ENCODE results near the gene SEC63.

The SEC63 gene

DNA sequence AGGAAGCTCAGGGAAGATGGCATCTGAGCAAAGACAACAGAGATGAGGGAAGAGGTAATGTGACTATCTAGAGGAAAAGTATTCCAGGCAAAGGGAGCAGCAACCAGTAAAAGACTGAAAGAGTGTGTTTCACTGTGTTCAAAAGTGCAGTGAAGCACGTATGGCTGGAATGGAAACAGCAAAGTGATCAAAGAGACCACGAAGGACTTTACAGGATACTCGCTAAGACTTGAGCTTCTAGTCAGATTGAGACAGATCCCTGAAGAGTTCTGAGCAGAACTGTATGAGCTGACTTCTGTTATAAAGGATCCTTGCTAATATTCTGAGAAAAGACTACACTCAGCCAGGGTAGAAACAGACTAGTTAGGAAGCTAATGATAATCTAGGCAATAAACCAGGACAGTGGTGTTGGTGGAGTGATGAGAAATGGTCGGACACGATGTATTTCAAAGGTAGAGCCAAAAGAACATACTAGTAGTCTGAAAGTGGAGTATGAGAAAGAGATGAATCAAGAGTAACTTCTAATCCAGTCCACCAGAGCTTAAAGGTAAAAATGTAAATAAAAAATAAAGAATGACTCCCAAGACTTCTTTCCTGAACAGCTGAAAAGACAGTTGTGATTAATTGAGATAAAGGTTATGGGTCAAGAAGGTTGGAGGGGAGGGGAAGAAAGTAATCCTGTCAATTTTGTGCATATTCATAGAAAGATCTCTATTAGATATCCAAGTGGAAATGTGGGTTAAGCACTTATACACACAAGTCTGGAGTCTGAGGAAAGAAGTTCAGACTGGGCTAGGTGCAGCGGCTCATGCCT is 14.2 kb downstream of the SEC63 start:
- Histone ChIP-seq H3K4me3 (ENCODE audit: low read depth, low read length, poor library complexity, severe bottlenecking) (no peak overlapping the region), H3K4me1 (ENCODE audit: insufficient read depth, low read length, severe bottlenecking) (peaks cover 8% of the 10 kb centered on the region), H3K4me2 (ENCODE audit: low read length) (no peak overlapping the region), H3K9me2 (ENCODE audit: low read depth, low read length) (no peaks in the 10 kb centered on the region), H3K9me3 (ENCODE audit: low read length) (no peaks in the 10 kb centered on the region), H3F3A (ENCODE audit: insufficient read depth, low read length) (no peaks in the 10 kb centered on the region), H3K27ac (ENCODE audit: low read depth, low read length, poor library complexity, severe bottlenecking) (no peak overlapping the region), H3K79me2 (ENCODE audit: insufficient read depth, low read length) (peaks cover 82% of the 10 kb centered on the region), H3K9ac (ENCODE audit: low read length) (no peak overlapping the region), H4K20me1 (ENCODE audit: insufficient read depth, low read length) (no peaks in the 10 kb centered on the region), H2AFZ (ENCODE audit: low read length) (no peak overlapping the region), H3K27me3 (ENCODE audit: insufficient read depth, low read length) (no peaks in the 10 kb centered on the region), H3K36me3 (ENCODE audit: insufficient read depth, low read length) (peaks cover 9% of the 10 kb centered on the region)
- TF ChIP-seq EZH2 (IDR thresholded peaks at IDR 0.05; ENCODE audit: borderline replicate concordance, low read length) (no peak), CTCF (IDR thresholded peaks at IDR 0.05; ENCODE audit: low read length) (no peak)

DNA sequence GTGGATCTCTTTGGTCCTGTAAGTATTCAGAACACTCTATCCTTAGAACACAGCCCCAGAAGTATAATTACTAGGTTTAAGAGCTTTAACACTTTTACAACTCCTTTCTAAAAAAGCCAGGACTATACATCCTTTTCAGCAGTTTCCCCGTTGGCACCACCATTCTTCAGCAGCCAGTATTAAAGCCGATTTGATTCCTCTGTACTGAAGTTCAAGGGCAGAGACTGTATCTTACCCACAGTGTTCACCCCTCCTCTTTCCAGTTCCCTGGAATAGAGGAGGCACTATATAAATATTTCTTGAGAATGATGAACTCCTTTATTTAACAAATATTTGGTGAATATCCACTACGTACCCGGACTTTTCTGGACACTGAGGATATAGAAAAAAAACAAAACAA is 15.9 kb downstream of the SEC63 start:
- no peak overlapping the region for H3K4me2 ChIP-seq (ENCODE audit: low read length)
- no peaks in the 10 kb centered on the region for H4K20me1 ChIP-seq (ENCODE audit: insufficient read depth, low read length)
- H3K27me3 ChIP-seq (ENCODE audit: insufficient read depth, low read length), result no peaks in the 10 kb centered on the region
- H3K9me2 ChIP-seq (ENCODE audit: low read depth, low read length), result no peaks in the 10 kb centered on the region
- H3K4me1 ChIP-seq (ENCODE audit: insufficient read depth, low read length, severe bottlenecking), result peaks cover 8% of the 10 kb centered on the region
- no peaks in the 10 kb centered on the region for H3F3A ChIP-seq (ENCODE audit: insufficient read depth, low read length)
- peaks cover 75% of the 10 kb centered on the region for H3K79me2 ChIP-seq (ENCODE audit: insufficient read depth, low read length)
- H2AFZ ChIP-seq (ENCODE audit: low read length), result no peak overlapping the region
- H3K9me3 ChIP-seq (ENCODE audit: low read length), result no peaks in the 10 kb centered on the region
- TF ChIP-seq EZH2 (IDR thresholded peaks at IDR 0.05; ENCODE audit: borderline replicate concordance, low read length), result no peak
- TF ChIP-seq CTCF (IDR thresholded peaks at IDR 0.05; ENCODE audit: low read length), result no peak
- H3K36me3 ChIP-seq (ENCODE audit: insufficient read depth, low read length), result peaks cover 13% of the 10 kb centered on the region
- no peak overlapping the region for H3K27ac ChIP-seq (ENCODE audit: low read depth, low read length, poor library complexity, severe bottlenecking)
- no peak overlapping the region for H3K9ac ChIP-seq (ENCODE audit: low read length)
- no peak overlapping the region for H3K4me3 ChIP-seq (ENCODE audit: low read depth, low read length, poor library complexity, severe bottlenecking)

GRCh38 chr6:107941627-107942026 is 16.4 kb downstream of the SEC63 start:
- Histone ChIP-seq H3F3A (ENCODE audit: insufficient read depth, low read length) (no peaks in the 10 kb centered on the region), H3K4me1 (ENCODE audit: insufficient read depth, low read length, severe bottlenecking) (peaks cover 8% of the 10 kb centered on the region), H3K9me3 (ENCODE audit: low read length) (no peaks in the 10 kb centered on the region), H3K36me3 (ENCODE audit: insufficient read depth, low read length) (peaks cover 16% of the 10 kb centered on the region), H3K4me3 (ENCODE audit: low read depth, low read length, poor library complexity, severe bottlenecking) (no peak overlapping the region), H3K4me2 (ENCODE audit: low read length) (no peak overlapping the region), H3K27ac (ENCODE audit: low read depth, low read length, poor library complexity, severe bottlenecking) (no peak overlapping the region), H3K79me2 (ENCODE audit: insufficient read depth, low read length) (peaks cover 72% of the 10 kb centered on the region), H3K9me2 (ENCODE audit: low read depth, low read length) (no peaks in the 10 kb centered on the region), H3K9ac (ENCODE audit: low read length) (no peak overlapping the region), H4K20me1 (ENCODE audit: insufficient read depth, low read length) (no peaks in the 10 kb centered on the region), H3K27me3 (ENCODE audit: insufficient read depth, low read length) (no peaks in the 10 kb centered on the region), H2AFZ (ENCODE audit: low read length) (no peak overlapping the region)
- TF ChIP-seq CTCF (IDR thresholded peaks at IDR 0.05; ENCODE audit: low read length), result no peak
- TF ChIP-seq EZH2 (IDR thresholded peaks at IDR 0.05; ENCODE audit: borderline replicate concordance, low read length), result no peak

Data from OCI-LY1 (cell line).